ENCODE results near the gene CHST6.
A peak's percentile ranks its signal among the peaks of the same experiment; 100 is the strongest.
"Not testable (repeated sequence)": the region's sequence is repeated elsewhere in the genome, so short reads cannot be mapped to it uniquely, and the experiment has no call there.

The CHST6 gene

DNA sequence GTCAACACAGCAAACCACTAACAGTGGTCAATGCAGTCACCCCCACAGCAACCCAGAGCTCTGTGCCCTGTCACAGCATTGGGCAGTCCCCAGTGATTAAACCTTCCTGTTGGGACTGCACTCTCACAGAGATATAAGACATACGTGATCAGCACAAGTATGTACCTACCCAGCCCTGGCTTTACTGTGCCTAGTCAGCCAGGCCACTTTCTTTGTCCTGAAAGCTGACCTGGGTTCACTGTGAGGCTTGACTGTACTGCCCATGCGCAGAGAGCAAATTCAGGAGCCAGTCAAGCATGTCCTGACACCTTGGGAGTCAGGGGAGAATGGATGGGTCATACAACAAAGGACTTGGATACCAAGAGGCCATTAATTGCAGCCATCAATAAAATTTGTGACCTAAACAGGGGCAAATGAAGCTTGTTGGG is 19.8 kb downstream of the CHST6 start:
- no peak for DNase-seq (ENCODE audit: low read depth)

DNA sequence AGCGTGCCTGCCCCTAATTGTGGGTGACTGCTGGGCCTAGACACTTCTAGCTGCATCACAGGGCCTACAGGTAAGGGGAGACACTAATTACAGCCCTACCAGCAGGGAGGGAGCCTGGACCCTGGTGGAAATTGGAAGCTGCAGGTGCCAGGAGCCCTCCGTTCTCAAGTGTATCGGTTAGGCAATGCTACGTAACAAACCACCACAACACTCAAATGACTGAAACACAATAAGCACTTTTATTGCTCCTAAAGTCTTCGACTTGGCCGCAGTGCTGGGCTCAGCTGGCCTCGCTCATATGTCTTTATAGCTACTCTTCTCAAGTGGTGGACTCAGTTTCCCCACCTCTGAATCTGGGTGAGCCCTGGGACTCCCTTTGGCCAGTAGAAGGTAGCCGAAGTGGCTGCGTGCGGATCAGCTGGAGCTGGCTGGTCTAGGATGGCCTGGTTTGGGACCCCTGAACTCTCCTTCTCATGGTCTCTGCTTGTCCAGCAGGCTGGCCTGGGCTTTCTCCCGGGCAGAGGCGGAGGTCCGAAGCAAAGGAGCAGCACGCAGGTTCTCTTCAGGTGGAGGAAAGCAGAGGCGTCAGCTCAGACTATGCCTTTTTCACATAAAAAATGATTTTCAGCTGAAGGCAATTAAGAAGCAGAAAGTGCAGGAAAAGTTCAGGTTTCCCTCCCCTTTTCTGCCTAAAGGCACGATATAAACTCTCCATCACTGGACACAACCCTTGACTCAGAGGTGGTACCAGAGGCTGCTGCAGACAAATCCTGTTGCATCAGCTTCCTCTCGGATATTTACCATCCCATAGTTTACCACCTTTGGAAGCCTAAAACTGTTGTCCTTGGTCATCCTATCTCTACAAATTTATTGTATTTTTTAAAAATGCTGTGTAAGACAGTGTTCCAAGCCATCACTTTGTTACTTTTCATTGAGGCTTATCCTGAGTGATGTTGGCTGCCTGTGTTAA is 22.0 kb downstream of the CHST6 start:
- no peak for DNase-seq (ENCODE audit: low read depth)

DNA sequence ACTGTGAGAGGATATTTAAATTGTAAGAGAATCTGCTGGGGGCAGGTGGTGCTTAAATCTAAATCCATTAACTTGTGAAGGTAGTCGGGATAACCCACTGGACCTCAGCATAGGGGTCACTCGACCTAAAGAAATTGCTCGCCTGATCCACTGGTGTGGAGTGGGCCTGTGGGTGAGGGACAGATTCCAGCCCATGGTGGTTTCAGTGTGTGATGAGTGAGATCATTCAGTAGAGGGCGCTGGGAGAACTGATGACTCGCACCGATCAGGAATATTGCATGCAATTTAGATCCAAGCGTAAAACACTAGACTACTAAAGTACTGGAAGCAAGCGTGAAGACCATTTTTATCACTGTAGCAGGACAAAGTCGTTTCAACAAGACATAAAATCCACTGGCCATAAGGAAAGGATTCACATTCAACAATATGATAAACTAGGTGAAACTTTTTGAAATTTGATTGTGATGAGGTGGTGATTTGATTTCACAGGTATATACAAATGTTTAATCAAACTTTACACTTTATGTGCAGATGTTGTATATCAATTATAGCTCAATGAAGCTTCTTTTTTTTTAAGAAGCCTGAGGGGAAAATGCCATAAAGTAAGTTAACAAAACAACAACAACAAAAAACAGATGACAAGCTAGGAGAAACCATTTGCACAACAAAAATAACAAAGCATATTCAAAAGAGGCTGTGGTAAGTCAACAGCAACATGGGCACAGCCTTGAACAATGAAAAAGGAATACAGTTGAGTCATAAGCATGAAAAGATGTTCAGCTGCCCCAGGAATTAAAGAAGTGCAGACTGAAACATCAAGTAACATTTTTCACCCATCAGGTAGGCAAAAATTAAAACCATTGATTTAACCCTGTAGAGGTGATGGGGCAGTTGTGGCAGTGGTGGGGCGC is 23.3 kb downstream of the CHST6 start:
- no peak for DNase-seq (ENCODE audit: low read depth)

DNA sequence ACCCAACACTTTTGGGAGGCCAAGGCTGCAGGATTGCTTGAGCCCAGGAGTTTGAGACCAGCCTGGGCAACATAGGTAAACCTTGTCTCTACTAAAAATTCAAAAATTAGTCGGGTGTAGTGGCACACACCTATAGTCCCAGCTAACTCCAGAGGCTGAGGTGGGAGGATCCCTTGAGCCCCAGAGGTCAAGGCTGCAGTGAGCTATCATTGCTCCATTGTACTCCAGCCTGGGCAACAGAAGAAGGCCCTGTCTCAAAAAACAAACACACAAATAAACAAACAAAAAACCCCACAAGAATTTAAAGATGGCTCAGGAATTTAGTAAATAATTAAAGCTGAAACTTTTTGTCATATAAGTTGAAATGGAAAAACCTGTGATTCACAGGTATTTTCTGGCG is 28.5 kb downstream of the CHST6 start:
- DNase-seq (ENCODE audit: low read depth): no peak

DNA sequence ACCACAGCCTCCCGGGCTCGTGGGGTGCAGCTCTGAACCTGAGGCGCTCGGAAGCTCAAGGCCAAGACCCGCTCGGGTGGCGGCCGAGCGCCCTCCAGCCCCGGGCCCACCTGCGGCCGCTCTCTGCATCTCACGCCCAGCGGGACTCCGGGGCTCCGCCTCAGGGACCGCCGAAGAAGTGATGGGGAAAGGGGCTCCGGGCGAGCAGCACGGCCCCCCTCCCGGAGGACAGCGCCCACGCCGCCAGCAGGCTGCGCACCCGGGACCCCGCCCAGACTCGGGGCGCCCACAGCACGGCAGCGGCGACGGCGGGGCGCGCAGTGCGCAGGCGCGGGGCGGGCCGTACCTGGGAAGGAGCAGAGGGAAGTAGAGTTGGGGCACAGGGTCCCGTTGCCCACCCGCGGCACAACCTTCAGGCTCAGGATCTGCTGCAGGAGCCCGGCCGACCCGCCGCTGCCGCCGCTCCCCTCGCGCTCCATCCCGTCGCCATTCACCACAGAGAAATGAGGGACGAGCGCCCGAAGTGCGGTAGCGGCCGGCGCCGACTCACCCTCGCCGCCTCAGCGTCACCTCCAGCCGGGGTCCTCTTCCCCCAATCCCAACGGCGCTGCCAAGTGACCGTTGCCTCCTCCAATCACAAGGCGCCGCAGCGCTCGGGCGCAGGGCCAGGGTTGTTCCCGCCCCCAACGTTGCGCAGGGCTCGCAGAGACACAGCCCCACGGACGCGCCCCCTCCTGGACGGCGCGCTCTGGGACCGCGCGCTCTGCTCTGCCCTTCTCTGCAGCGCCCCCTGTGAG is 30.9 kb downstream of the CHST6 start, which contains the start of gene TMEM170A:
TMEM170A (minus strand) TSS at position 568 of the 797 bp plus-strand sequence; CDS start at position 479, 89 bp downstream.
- peak; percentile 83 for DNase-seq (ENCODE audit: low read depth)

DNA sequence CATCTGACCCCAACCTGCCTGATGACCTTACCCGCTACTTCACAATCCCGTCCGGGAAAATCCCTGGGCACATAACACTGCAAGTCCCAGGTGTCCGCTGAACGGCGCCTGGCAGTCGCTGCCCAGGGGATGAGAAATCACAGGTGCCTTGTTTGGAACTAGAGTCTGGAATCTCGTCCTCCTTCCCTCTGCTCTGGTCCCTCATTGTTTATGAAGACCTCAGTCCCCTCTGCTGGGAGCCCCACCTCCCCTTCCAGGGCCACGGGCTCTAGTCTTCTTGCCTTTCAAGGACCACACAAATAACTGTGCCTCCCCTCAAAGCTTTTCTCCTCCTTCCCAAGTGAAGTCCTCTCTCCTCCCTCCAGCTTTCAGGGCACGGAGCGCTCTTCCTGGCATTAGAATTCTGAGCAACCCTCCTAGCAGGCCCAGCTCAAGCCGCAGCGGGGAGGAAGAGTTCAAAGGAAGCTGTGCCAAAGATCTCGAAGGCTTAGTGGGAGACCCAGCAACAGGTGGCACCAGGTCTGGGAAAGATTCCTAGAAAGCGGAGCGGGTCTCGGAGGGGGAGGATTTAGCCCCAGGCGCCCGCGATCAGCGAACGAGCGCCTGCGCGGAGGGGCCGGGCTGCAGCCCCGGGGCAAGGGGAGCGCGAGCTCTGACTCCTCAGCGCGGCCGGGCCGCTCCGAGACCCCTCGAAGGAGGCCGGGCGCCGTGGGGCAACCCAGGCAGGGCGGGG is 31.7 kb downstream of the CHST6 start:
- DNase-seq (ENCODE audit: low read depth): not testable (repeated sequence)

DNA sequence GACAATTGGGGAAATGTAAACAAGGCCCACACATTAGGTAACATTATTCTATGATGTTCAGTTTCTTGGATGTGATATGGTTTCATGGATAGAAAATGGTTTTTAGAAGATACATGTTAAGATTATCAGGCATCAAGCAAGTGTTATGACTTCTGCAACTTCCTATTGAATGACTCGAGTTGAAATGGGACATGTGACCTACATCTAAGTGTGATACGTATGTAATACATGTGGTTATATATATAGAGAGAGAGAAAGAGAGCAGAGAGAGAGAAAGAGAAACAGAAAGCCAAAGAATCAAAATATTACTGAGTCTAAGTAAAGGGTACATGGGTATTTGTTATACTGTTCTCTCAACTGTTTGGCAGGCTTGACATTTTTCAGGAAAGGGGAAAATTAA is 32.4 kb downstream of the CHST6 start:
- no peak for DNase-seq (ENCODE audit: low read depth)

DNA sequence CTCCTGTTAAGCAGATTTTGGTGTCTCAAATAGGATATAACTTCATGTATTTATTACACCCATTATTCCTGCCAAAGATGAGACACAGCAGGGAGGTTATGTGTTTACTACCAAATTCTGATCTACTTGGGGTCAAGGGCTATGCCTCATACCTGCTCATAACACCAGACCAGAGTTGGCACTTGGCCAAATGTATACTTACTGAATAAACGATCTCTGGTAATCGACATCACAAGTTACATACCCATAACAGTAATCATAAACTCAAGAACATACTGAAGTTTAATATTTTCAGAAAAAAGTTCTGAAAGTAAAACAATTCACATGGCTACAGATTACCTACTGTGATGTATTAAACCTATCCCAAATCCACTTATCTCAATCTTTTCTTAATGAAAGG is 33.7 kb downstream of the CHST6 start:
- DNase-seq (ENCODE audit: low read depth): no peak

DNA sequence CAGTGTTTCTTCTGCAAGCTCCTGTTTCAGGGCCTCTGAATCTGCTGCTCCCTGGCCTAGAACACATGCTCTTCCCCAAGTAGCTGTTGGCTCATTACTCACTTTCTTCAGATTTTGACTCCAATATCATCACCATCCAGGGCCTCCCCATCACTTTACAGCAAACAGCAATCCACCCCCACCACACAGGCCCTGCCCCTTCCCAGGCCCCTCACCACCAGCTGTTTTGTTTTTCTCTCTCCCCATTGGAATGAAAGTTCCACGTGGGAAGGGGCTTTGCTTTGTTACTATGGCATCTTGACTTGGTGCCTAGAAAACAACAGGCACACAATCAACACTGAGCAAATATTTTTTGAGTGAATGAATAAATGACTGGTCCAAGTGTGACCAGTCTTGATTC is 34.8 kb downstream of the CHST6 start:
- DNase-seq (ENCODE audit: low read depth): no peak

DNA sequence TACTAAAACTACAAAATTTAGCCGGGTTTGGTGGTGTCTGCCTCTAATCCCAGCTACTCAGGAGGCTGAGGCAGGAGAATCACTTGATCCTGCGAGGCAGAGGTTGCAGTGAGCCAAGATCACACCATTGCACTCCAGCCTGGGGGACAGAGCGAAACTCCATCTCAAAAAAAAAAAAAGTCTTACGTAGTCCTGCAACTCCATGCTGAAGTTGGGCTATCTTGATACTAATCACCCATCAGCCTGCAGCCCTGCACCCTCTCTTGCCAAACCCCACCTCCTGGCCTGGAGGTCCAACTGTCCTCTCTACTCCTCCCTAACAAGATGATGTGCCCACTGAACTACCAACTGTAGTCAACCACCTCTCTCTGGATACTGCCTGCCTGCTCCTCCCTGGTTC is 35.5 kb downstream of the CHST6 start:
- DNase-seq (ENCODE audit: low read depth): no peak

DNA sequence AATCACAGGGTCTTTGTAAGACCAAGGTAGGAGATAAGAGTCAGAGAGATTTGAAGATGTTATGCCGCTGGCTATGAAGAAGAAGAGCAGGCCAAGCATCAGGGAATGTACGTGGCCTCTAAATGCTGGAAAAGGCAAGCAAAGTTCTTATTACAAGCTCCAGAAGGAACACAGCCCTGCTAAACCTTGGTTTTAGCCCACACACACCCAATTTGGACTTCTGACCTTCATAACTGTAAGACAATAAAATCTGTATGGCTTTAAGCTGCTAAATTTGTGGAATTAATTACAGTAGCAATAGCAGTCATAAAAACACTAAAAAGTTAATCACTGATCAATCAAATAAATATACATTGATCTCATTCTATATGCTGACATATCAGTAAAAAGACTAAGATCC is 36.8 kb downstream of the CHST6 start:
- no peak for DNase-seq (ENCODE audit: low read depth)

DNA sequence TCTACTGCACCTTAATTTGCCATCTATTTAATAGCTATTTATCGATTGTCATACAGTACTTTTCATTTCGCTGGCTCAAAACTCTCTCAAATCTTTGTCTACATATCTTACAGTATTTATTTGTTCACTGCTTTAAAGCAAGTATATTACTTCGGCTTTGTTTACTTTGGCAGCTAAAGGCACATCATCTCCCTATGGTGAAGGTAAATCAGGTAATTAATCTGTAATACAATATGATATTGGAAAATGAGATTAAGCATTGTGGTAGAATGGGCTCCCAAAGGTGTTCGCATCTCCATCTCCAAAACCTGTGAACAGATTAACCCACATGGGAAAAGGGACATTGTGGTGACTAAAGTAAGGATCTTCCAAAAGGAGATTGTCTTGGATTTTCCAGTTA is 37.2 kb downstream of the CHST6 start:
- no peak for DNase-seq (ENCODE audit: low read depth)

DNA sequence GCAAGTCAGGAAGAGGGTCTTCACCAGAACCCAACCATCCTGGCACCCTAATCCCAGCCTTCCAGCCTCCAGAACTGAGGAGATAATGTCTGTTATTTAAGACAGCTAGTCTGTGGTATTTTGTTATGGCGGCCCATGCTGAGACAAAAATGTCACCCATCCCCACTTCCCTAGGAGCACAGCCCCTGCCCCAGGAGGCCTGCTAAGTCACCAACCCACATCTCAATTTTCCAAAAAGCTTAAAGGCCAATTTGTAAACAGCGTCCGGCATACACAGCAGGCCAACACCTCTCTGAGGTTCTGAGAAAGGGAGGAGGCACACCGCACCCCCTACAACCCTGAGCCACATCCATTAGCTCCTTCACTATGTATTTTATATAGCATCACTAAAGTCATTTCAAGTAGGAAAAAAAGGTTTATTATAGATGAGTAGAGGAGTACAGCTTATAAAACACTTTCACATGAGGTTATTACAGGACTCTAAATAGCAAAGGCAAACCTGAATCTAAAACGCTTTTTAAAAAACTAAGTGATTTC is 37.7 kb downstream of the CHST6 start:
- no peak for DNase-seq (ENCODE audit: low read depth)

DNA sequence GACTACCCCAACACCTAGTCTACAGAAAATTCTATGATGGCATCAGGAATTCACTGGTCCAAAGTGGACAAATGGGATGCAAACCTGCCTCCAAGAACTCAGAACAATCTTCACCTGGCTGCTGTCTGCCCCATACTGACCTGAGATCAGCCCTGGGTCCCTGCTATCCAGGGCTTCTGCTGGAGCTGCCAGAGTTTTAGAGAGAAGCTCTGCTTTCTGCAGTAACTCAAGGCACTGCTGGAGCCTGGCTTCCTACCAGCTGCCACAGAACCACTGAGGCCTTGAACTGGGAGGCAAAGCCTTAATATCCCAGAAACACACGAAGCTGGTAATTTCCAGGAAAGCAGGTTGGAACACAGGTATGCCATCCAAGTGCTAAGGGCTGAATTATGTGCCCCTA is 38.3 kb downstream of the CHST6 start:
- DNase-seq (ENCODE audit: low read depth): no peak

DNA sequence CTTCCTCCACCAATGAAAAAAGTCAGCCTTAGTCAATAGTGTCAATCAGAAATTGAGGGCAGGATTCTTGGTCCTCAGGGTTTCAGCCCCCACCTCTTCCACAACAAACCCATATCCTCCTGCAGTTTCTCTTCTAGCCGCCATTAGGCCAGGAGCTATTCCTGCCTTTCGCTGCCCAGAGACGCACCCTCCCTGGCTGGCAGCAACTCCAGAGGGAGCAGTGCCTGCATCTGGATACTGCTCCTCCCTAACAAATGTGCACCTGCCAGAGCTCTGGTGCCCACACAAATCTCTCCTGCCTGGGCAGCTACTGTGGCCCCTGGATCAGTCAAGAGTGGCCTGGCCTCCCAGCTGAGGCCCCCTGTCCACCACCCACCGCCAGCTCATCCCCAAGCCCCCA is 38.8 kb downstream of the CHST6 start:
- not testable (repeated sequence) for DNase-seq (ENCODE audit: low read depth)

DNA sequence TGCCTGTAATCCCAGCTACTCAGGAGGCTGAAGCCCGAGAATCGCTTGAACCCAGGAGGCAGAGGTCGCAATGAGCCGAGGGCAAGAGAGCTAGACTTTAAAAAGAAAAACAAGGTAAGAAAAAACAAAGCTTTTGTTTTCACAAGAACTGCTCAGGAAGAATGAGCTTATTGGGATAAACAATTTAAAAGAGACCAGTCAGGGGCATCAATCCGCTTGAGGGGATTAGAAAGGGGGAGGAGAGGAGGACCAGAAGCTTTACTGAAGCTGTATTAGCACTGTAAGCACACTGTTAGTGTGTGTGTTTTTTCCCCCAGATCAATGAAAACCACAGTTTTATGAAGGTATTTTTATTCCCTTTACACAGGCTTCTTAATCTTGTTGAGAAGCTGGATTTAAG is 39.6 kb downstream of the CHST6 start:
- DNase-seq (ENCODE audit: low read depth): no peak

DNA sequence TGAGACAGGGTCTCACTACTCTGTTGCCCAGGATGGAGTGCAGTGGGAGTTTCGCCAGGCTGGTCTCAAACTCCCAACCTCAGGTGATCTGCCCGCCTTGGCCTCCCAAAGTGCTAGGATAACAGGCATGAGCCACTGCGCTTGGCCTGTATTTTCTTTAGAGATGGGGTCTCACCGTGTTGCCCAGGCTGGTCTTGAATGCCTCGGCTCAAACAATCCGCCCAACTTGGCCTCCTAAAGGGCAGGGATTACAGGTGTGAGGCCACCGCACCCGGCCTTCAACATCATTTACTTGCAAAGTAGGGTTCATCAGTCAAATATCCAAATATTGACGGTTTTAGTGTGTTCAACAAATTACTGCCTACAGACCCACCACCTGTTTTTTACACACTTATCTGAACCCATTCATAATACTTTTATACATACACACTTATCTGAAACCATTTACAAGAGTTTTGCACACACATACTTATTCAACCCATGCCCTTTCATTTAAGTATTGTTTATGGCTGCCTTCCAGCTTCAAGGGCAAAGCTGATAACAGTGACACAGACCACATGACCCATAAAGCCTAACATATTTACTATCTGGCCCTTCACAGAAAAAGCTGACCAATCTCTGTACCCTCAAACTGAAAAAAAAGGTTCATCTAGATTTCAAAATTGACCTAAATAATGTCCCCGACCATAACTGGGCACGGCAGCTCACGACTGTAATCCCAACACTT is 42.6 kb downstream of the CHST6 start:
- DNase-seq (ENCODE audit: low read depth): no peak

DNA sequence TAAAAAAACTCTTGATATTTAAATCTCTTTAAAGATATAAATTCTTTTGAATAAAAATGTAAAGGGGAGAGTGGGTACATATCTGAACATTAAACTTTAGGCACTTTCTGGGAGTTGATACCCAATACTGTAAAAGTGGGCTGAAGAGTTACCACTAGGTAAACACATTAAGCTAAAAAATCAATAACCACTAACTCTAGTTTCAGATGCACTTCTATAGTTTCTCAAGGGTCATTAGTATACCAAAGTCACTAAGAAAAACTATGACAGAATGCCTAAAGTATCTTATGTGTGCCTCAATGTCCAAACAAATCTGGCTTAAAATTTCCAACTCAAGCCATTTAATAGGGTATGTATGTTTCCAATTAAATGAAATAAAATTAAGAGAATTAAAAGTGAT is 48.8 kb downstream of the CHST6 start:
- no peak for DNase-seq (ENCODE audit: low read depth)

DNA sequence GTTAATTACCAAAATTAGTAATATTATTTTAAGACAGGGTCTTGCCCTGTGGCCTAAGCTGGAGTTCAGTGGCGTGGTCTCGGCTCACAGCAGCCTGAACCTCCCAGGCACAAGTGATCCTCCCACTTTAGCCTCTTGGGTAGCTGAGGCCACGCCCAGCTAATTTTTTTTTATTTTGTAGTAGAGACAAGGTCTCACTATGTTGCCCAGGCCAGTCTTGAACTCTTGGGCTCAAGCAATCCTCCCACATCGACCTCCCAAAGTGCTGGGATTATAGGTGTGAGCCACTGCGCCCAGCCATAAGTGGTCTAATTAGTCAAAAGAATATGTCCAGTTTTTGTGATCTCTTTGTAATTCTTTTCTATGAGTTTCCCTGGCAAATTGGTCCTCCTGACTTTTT is 49.9 kb downstream of the CHST6 start:
- no peak for DNase-seq (ENCODE audit: low read depth)

DNA sequence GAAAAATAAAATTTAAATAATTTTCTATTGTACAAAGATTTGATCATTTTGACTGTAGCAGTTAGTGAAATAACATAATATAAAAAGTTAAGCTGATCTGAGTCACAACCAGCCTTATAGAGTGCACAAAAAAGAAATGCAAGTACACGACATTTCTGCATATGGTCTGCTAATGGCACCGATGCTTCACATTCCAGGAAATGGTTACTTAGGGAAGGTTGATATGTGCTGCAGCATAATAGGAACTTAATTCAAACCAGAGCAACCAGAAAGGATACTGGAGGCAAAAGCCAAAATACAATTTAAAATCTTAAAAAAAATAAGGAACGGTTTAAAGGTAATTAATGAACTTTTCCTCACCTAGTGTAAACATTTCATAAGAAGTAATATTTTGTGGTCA is 51.9 kb downstream of the CHST6 start:
- DNase-seq (ENCODE audit: low read depth): no peak
